Spleen (tissue), 11 donors: ENCODE data around the gene SH2D7. TPM values are rescaled to one million over a fixed set of nuclear protein-coding genes. Genes with fewer than 3 reads are reported as not detected.

Source experiments
- DNase-seq: peaks from one replicate; pipeline ENCODE4 v3.0.0-alpha.2; 2020
- H3K27ac ChIP-seq, 8 donors: fragments of 200-600 bp; sonication (generic) in 7 of 8; 1 replicate in 4 of 8; 2 replicates in 4 of 8; pipeline versions ENCODE4 v1.5.0 to v1.8.0; 2016 to 2021; ENCODE audit warnings: inconsistent platforms in 4 of 8, mild to moderate bottlenecking in 4 of 8, moderate library complexity in 1 of 8
- H3K27me3 ChIP-seq, 7 donors: fragments of 200-600 bp; sonication (generic) in 6 of 7; replicated peaks in 1 of 7; 1 replicate in 4 of 7; 2 replicates in 3 of 7; pipeline versions ENCODE4 v1.5.0 to v1.8.0; 2016 to 2021; ENCODE audit warnings: inconsistent platforms in 3 of 7, mild to moderate bottlenecking in 1 of 7
- H3K36me3 ChIP-seq, 6 donors: fragments of 200-600 bp; sonication (generic) in 5 of 6; 1 replicate in 4 of 6; 2 replicates in 2 of 6; pipeline versions ENCODE4 v1.5.0 to v1.8.0; 2016 to 2021; ENCODE audit warnings: inconsistent platforms in 2 of 6
- H3K4me1 ChIP-seq, 6 donors: fragments of 200-600 bp; sonication (generic) in 5 of 6; 1 replicate in 3 of 6; 2 replicates in 3 of 6; pipeline versions ENCODE4 v1.5.0 to v1.8.0; 2016 to 2021; ENCODE audit warnings: inconsistent platforms in 3 of 6
- H3K4me3 ChIP-seq, 8 donors: fragments of 200-600 bp; sonication (generic) in 7 of 8; 1 replicate in 4 of 8; 2 replicates in 4 of 8; pipeline versions ENCODE4 v1.5.0 to v1.8.0; 2016 to 2021; ENCODE audit warnings: inconsistent platforms in 4 of 8, mild to moderate bottlenecking in 4 of 8, moderate library complexity in 2 of 8
- H3K9me3 ChIP-seq, 8 donors: fragments of 200-600 bp; sonication (generic) in 7 of 8; 1 replicate in 4 of 8; 2 replicates in 4 of 8; pipeline versions ENCODE4 v1.5.0 to v1.8.0; 2016 to 2021; ENCODE audit warnings: inconsistent platforms in 4 of 8
- CTCF ChIP-seq, 11 experiments: fragments of 200-600 bp in 7 of 11; fragments of 450-650 bp in 4 of 11; sonication (generic) in 4 of 11; IDR thresholded peaks in 8 of 11; conservative IDR thresholded peaks in 3 of 11; 1 replicate in 7 of 11; 2 replicates in 4 of 11; pipeline versions ENCODE4 v1.4.0 to v1.8.0; 2016 to 2021; ENCODE audit warnings: antibody characterized with exemption in 11 of 11, inconsistent platforms in 4 of 11, mild to moderate bottlenecking in 1 of 11
- POLR2A ChIP-seq, 3 donors: fragments of 450-650 bp; IDR thresholded peaks; one replicate each; pipeline ENCODE4 v1.5.1; 2017; ENCODE audit warnings: antibody characterized with exemption in 3 of 3, mild to moderate bottlenecking in 1 of 3
- POLR2AphosphoS5 ChIP-seq, 3 donors: sonication (generic); formaldehyde crosslinking; IDR thresholded peaks; one replicate each; pipeline ENCODE4 v1.5.1; 2017; ENCODE audit warnings: antibody characterized with exemption in 3 of 3
- whole genome bisulfite sequencing, 5 donors: extraction: QIAGEN DNeasy Blood & Tissue Kit in 3 of 5; methylation state at CpG; one replicate each; pipeline versions ENCODE4 v1.1.5 to v1.1.7; 2013 to 2018; 5-methylcytosine and 5-hydroxymethylcytosine counted together
- intact Hi-C: fragments of 100-400 bp; cut with DNase I; formaldehyde crosslinking; loops from one replicate; pipeline ENCODE4 v1.15.0; 2023; ENCODE audit warnings: low total_unique reads
- polyA plus RNA-seq, 3 donors: library from polyadenylated mRNA; stranded (reverse); fragments of 200-250 nt; gene quantifications; one replicate each; pipeline ENCODE4 v1.2.1, GENCODE V29; 2013
- total RNA-seq, 7 donors: library from RNA; depleted of rRNA in 3 of 7; stranded (reverse); fragments of >200 nt in 3 of 7; fragmentation: NEBNext Ultra II Directional in 4 of 7; extraction: Animal tissue kit (Norgen Biotek cat#: 25700) in 4 of 7; gene quantifications; one replicate each; pipeline versions ENCODE4 v1.1.0 to v1.2.1, GENCODE V29; 2016 to 2021
- donor health status: healthy with polysubstance abuse.
- donor health status: DM: no; HTN: no; CAD: no; lungs with moderate emphysema.
- donor health status: DM: no; HTN: no; CAD: no.
- donor health status: Bipolar disorder and iron deficiency.
- donor health status: healthy.
- donor health status: DM: no; HTN: no; CAD: no.
- donor health status: DM: yes; HTN: yes; CAD: no.

Gene SH2D7
- total and polyA plus RNA-seq, 10 donors: not detected

GRCh38 chr15:78052545-78052944 is 39.8 kb upstream of the SH2D7 start:
- H3K4me1 ChIP-seq: peaks cover 79 to 100% (median 100%) of the 10 kb centered on the region in 6 donors
- no peaks in the 10 kb centered on the region for H3K27me3 ChIP-seq
- 80 to 85% (median 82%) methylated on average over 5 of the region's 5 CpGs for WGBS, 5 donors
- TF ChIP-seq CTCF (IDR thresholded peaks at IDR 0.05 in 8 of 11, conservative IDR thresholded peaks at IDR 0.05 in 3 of 11): no peak
- no peak for TF ChIP-seq POLR2A (IDR thresholded peaks at IDR 0.05)
- TF ChIP-seq POLR2AphosphoS5 (IDR thresholded peaks at IDR 0.05): no peak
- H3K27ac ChIP-seq: peak overlapping the region; percentile 36 to 97 (median 75)
- no peak overlapping the region for H3K4me3 ChIP-seq
- intact Hi-C loops: no loop called here
- no peaks in the 10 kb centered on the region for H3K9me3 ChIP-seq
- peaks cover 0 to 35% (median 7%) of the 10 kb centered on the region in 6 donors for H3K36me3 ChIP-seq
- DNase-seq: no peak

DNA sequence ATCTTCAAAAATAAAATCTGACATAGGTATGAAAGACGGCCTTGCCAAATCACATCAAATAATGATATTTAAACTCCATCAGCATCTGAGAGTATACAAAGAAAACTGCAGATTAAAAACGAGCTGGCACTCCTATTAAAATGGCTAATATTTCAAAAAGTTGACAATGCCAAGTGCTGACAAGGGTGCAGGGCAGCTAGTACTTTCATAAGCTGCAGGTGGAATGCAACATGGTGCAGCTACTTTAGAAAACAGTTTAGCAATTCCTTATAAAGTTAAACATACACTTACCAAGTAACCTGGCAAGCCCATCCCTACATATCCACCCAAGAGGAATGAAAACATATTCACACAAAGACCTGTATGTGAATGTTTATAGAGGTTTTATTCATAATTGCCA is 37.8 kb upstream of the SH2D7 start:
- no peaks in the 10 kb centered on the region for H3K27me3 ChIP-seq
- DNase-seq: no peak
- H3K4me3 ChIP-seq: no peak overlapping the region
- H3K27ac ChIP-seq: peak overlapping the region in 5 of 8 donors; percentile 70 to 97 (median 95)
- TF ChIP-seq POLR2AphosphoS5 (IDR thresholded peaks at IDR 0.05) (no peak), CTCF (IDR thresholded peaks at IDR 0.05 in 8 of 11, conservative IDR thresholded peaks at IDR 0.05 in 3 of 11) (no peak), POLR2A (IDR thresholded peaks at IDR 0.05) (no peak)
- intact Hi-C loops: no loop called here
- H3K9me3 ChIP-seq: no peaks in the 10 kb centered on the region
- peaks cover 0 to 30% (median 7%) of the 10 kb centered on the region in 6 donors for H3K36me3 ChIP-seq
- 65 to 87% (median 83%) methylated on average over 2 of the region's 2 CpGs for WGBS, 5 donors
- H3K4me1 ChIP-seq: peaks cover 76 to 100% (median 100%) of the 10 kb centered on the region in 6 donors

DNA sequence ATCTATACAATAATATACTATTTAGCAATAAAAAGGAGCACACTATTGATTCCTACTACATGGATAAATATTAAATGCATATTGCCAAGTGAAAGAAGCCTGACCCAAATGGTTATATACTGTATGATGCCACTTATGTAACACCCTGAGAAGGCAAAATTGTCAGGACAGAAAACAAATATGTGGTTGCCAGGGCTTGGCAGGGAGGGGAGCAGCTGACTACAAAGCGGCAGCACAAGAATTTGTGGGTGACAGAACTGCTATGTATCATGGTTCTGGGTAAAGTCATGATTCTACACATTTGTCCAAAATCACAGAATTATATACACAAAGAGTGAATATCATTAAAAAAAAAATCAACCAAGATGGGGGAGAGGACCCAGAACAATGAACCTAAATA is 37.4 kb upstream of the SH2D7 start:
- no peak for DNase-seq
- TF ChIP-seq POLR2A (IDR thresholded peaks at IDR 0.05) (no peak), POLR2AphosphoS5 (IDR thresholded peaks at IDR 0.05) (no peak), CTCF (IDR thresholded peaks at IDR 0.05 in 8 of 11, conservative IDR thresholded peaks at IDR 0.05 in 3 of 11) (no peak)
- Histone ChIP-seq H3K4me1 (peaks cover 76 to 100% (median 99%) of the 10 kb centered on the region in 6 donors), H3K9me3 (no peaks in the 10 kb centered on the region), H3K27me3 (no peaks in the 10 kb centered on the region), H3K36me3 (peaks cover 0 to 30% (median 7%) of the 10 kb centered on the region in 6 donors), H3K4me3 (no peak overlapping the region), H3K27ac (peak overlapping the region in 6 of 8 donors; percentile 70 to 97 (median 94))
- WGBS, 5 donors: 59 to 79% (median 65%) methylated on average over 1 of the region's 1 CpG
- intact Hi-C loops: no loop called here

DNA sequence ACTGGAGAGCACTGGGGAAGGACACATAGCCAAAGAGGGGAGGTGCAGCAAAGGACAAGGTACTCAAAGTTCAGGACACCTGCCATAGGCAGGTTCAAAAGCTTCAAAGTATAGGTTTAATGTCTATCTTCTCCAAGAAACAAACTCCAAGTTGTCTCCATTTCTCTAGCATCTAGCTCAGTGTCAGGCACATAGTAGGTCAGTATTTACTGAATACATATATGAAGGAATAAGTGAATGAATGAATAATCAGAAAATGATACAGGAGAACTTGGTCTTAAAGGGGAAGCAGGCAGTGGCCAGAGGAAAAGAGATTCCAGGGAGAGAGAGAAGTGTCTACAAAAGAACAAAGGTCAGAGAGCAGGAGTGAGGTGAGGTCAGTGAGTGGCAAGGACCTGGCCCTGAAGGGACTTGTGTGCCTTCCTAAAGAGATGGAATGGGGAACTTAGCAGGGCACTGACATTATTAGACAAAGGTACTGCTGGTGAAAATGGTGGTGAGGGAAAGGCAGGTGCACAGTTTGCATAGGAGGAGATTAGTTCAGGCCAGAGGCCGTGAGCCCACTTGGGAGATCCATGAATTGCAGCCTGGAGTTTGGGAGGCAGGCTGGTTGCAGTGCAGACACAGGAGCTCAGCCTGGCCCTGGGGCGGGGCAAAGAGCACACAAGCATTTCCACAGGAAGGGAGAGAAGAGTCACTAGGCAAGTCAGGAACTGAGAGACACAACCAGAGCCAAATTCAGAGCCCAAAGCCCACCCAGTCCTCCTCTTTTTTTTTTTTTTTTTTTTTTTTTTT is 36.2 kb upstream of the SH2D7 start:
- H3K27me3 ChIP-seq: no peaks in the 10 kb centered on the region
- DNase-seq: no peak
- no peak for TF ChIP-seq CTCF (IDR thresholded peaks at IDR 0.05 in 8 of 11, conservative IDR thresholded peaks at IDR 0.05 in 3 of 11)
- no peak for TF ChIP-seq POLR2A (IDR thresholded peaks at IDR 0.05)
- no peak for TF ChIP-seq POLR2AphosphoS5 (IDR thresholded peaks at IDR 0.05)
- no peaks in the 10 kb centered on the region for H3K9me3 ChIP-seq
- intact Hi-C loops: no loop called here
- peaks cover 0 to 23% (median 7%) of the 10 kb centered on the region in 6 donors for H3K36me3 ChIP-seq
- peak overlapping the region in 1 of 8 donors; percentile 34 for H3K4me3 ChIP-seq
- 3 to 31% (median 16%) methylated on average over 2 of the region's 2 CpGs for WGBS, 5 donors
- peaks cover 66 to 100% (median 98%) of the 10 kb centered on the region in 6 donors for H3K4me1 ChIP-seq
- peak overlapping the region; percentile 53 to 97 (median 82) for H3K27ac ChIP-seq
